ENCODE results near the gene ASPHD1. TPM values are rescaled to one million over a fixed set of nuclear protein-coding genes. Genes with fewer than 3 reads are reported as not detected.
"Not testable (repeated sequence)": the region's sequence is repeated elsewhere in the genome, so short reads cannot be mapped to it uniquely, and the experiment has no call there.

ASPHD1 gene
- total RNA-seq, 2 experiments from 2014 or later = 0.42 TPM; not detected in 1

DNA sequence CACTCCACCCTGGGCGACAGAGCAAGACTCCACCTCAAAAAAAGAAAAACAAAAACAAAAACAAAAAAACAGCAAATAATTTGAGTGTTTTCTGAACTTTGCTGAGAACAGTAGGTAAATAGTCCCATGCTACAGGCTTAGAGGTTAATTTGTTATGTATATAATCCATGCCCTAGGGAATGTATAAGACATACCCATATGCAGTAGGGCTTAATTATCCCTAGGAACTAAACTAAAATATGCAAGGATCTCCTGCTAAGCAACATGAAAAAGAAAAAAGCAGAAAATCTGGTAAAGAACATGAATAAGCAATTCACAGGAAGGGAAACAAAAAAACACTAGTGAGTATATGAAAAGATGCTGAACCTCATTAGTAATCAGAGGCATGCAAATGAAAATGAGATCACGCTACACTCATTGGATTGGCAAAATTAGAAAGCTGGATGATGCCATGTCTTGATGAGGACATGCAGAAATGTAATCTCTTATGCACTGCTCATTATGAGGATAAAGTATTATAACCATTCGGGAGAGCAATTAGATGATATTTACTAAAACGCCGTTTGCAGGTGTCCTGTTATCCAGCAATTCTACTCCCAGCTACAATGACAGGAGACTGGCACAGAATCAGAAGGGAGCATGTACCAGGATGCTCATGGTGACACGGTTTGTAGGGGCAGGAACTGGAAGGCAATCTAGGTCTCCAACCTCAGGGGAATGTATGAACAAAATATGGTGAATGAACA, 20.2 kb downstream of the ASPHD1 start:
- no peaks in the 10 kb centered on the region for H3K27me3 Mint-ChIP-seq
- POLR2A ChIA-PET = no interaction called here
- H3K27ac Mint-ChIP-seq = no peak overlapping the region

GRCh38 chr16:29921034-29921385, 20.7 kb downstream of the ASPHD1 start:
- H3K4me1 Mint-ChIP-seq = peaks cover 9% of the 10 kb centered on the region
- DNase-seq (no peak), ATAC-seq (ENCODE audit: low read depth) (no peak)
- POLR2A ChIA-PET = no interaction called here
- no peak overlapping the region for H3K27ac Mint-ChIP-seq
- H3K4me3 Mint-ChIP-seq = no peak overlapping the region
- no peaks in the 10 kb centered on the region for H3K27me3 Mint-ChIP-seq
- H3K36me3 Mint-ChIP-seq = peaks cover 11% of the 10 kb centered on the region
- H3K9me3 Mint-ChIP-seq = no peaks in the 10 kb centered on the region

More for the DNA sequence above, 20.2 kb downstream of the ASPHD1 start:
- ATAC-seq (ENCODE audit: low read depth) (no peak), DNase-seq (no peak)
- H3K4me1 Mint-ChIP-seq = peaks cover 9% of the 10 kb centered on the region
- H3K4me3 Mint-ChIP-seq = no peak overlapping the region
- H3K36me3 Mint-ChIP-seq = peaks cover 14% of the 10 kb centered on the region
- H3K9me3 Mint-ChIP-seq = no peaks in the 10 kb centered on the region

DNA sequence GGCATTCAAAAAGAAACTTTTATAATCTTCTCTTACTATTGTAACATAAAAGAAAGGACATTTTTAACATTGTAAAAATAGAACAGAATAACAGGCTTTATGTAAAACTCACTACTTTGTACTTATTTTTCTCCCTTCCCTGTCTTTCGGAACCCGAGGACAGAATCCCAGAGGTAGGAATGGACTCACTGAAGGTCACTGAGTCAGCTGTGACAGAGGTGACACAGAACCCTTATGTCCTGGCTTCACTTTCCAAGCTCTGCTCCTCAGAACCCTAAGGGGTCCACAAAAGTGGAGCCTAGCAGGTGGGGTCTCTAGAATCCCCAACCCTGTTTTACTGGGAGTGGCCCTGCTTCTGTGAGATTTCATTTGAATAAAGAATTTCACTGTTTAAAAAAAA, 22.0 kb downstream of the ASPHD1 start:
- no peak for ATAC-seq (ENCODE audit: low read depth)
- no peak for DNase-seq
- no peak overlapping the region for H3K27ac Mint-ChIP-seq
- H3K27me3 Mint-ChIP-seq = peaks cover 2% of the 10 kb centered on the region
- peaks cover 11% of the 10 kb centered on the region for H3K36me3 Mint-ChIP-seq
- H3K4me3 Mint-ChIP-seq = no peak overlapping the region
- H3K9me3 Mint-ChIP-seq = no peaks in the 10 kb centered on the region
- peaks cover 19% of the 10 kb centered on the region for H3K4me1 Mint-ChIP-seq
- POLR2A ChIA-PET = interaction anchor here (0.5 kb wide), 1 partner anchor 164 kb away, joined by 3 read pairs; no protein-coding TSS in a partner anchor

DNA sequence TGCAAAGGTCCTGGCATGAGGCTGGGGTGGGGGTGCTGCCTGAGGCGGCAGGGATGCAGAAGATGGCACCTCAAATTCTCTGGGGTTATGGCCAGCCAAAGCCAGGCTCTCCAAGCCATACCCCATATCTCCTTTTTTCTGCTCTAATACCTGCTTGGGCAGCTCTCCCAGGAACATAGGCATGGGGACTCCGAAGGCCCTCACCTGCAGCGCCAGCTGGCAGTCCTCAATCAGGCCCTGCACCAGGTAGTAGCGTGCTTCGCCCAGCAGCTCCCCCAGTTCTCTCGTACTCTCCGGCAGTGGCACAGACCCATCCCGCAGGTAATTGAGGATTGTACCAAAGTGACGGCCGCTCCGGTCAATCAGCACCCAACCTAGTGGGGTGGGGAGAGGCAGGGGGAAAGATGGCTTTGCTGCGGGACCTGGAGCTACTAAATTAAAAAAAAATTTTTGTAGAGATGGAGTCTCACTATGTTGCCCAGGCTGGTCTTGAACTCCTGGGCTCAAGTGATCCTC, 22.8 kb downstream of the ASPHD1 start:
- Mint-ChIP-seq H3K27me3 (peaks cover 3% of the 10 kb centered on the region), H3K27ac (no peak overlapping the region), H3K36me3 (peaks cover 8% of the 10 kb centered on the region), H3K4me3 (no peak overlapping the region), H3K9me3 (no peaks in the 10 kb centered on the region), H3K4me1 (peaks cover 22% of the 10 kb centered on the region)
- DNase-seq (peak; percentile 17), ATAC-seq (ENCODE audit: low read depth) (no peak)
- POLR2A ChIA-PET = interaction anchor here (0.5 kb wide), 1 partner anchor 164 kb away, joined by 3 read pairs; no protein-coding TSS in a partner anchor

DNA sequence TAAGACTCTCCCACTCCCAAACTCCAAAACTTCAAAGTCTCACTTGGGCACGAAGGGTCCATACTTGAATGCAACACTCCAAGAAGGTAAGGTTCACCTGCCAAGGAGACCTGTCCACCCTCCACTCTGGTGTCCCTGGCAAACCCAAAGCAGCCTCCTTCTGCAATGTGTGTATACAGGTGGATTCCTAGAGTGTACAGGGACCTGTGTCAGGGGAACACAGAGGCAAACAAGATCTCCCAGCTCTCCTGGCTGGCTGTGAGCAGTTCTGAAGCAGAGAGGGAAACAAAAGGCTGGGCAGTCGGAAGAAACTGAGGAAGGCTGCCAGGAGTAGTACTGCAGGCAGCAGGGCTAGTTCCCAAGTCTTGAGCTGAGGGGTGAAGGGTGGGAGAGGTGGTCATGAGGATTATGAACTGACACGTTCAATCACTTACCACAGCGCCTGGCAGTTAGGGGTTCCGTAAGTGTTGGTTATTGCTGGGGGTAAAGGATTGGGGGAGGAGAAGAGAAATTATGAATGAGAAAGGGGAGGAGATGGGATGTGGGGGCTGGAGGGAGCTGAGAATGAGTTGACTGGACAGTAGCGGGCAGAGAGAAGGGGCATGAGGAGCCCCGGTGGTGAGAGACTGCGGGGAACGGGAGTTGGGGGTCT, 24.9 kb downstream of the ASPHD1 start:
- POLR2A ChIA-PET = interaction anchor here (0.7 to 3.1 kb wide), 14 partner anchors 8 to 130 kb away, joined by 3 to 29 read pairs (median 8); partner anchors contain the start of genes ASPHD1, CDIPT, HIRIP3 and INO80E
- H3K27me3 Mint-ChIP-seq = peaks cover 3% of the 10 kb centered on the region
- H3K9me3 Mint-ChIP-seq = no peaks in the 10 kb centered on the region
- ATAC-seq (ENCODE audit: low read depth) = no peak
- peak overlapping the region; percentile 85 for H3K27ac Mint-ChIP-seq
- DNase-seq = peak; percentile 31
- H3K4me3 Mint-ChIP-seq = peak overlapping the region; percentile 94
- H3K4me1 Mint-ChIP-seq = peaks cover 22% of the 10 kb centered on the region
- H3K36me3 Mint-ChIP-seq = peaks cover 8% of the 10 kb centered on the region

- H3K4me3 Mint-ChIP-seq = peak within 1 kb of the TSS; percentile 94
- POLR2A ChIA-PET = interaction anchor here (0.5 to 3.1 kb wide), 22 partner anchors 9 to 234 kb away, joined by 3 to 29 read pairs (median 5); partner anchors contain the start of genes ASPHD1, CDIPT, DOC2A and HIRIP3
- H3K36me3 Mint-ChIP-seq = peaks cover 8% of the 10 kb centered on the region
- H3K9me3 Mint-ChIP-seq = no peaks in the 10 kb centered on the region
- H3K27me3 Mint-ChIP-seq = peaks cover 3% of the 10 kb centered on the region
- peak within 1 kb of the TSS; percentile 93 for H3K27ac Mint-ChIP-seq
- ATAC-seq (ENCODE audit: low read depth) (peak; percentile 92), DNase-seq (peak; percentile 99)
- H3K4me1 Mint-ChIP-seq = peaks cover 22% of the 10 kb centered on the region
Observed at GRCh38 chr16:29925781-29926710, 25.8 kb downstream of the ASPHD1 start, which contains the start of gene KCTD13. Gene KCTD13 (minus strand): TSS chr16:29926226. CDS start chr16:29926033, 193 bp downstream.

GRCh38 chr16:29926711-29927052, 26.4 kb downstream of the ASPHD1 start:
- ATAC-seq (ENCODE audit: low read depth) = no peak
- H3K4me1 Mint-ChIP-seq = peaks cover 22% of the 10 kb centered on the region
- H3K27ac Mint-ChIP-seq = peak overlapping the region; percentile 93
- H3K27me3 Mint-ChIP-seq = peaks cover 3% of the 10 kb centered on the region
- no peak for DNase-seq
- H3K4me3 Mint-ChIP-seq = peak overlapping the region; percentile 87
- H3K36me3 Mint-ChIP-seq = peaks cover 5% of the 10 kb centered on the region
- no peaks in the 10 kb centered on the region for H3K9me3 Mint-ChIP-seq
- POLR2A ChIA-PET = interaction anchor here (0.5 to 3.1 kb wide), 20 partner anchors 10 to 235 kb away, joined by 3 to 29 read pairs (median 5); partner anchors contain the start of genes ASPHD1, CDIPT, DOC2A and HIRIP3

GRCh38 chr16:29927070-29927905, 27.0 kb downstream of the ASPHD1 start:
- Mint-ChIP-seq H3K27me3 (peaks cover 3% of the 10 kb centered on the region), H3K4me1 (peaks cover 22% of the 10 kb centered on the region), H3K36me3 (peaks cover 5% of the 10 kb centered on the region), H3K4me3 (peak overlapping the region; percentile 87), H3K9me3 (no peaks in the 10 kb centered on the region), H3K27ac (peak overlapping the region; percentile 93)
- ATAC-seq (ENCODE audit: low read depth) (no peak), DNase-seq (peak; percentile 25)
- POLR2A ChIA-PET = interaction anchor here (0.5 to 3.1 kb wide), 16 partner anchors 10 to 235 kb away, joined by 3 to 29 read pairs (median 6); partner anchors contain the start of genes ASPHD1, CDIPT, MAZ and SEZ6L2

GRCh38 chr16:29931750-29932149, 31.5 kb downstream of the ASPHD1 start:
- H3K4me3 Mint-ChIP-seq; DNase-seq; H3K4me1 Mint-ChIP-seq; POLR2A ChIA-PET; H3K27ac Mint-ChIP-seq; ATAC-seq (ENCODE audit: low read depth); H3K36me3 Mint-ChIP-seq; H3K9me3 Mint-ChIP-seq: not testable (repeated sequence)
- peaks cover 30% of the 10 kb centered on the region for H3K27me3 Mint-ChIP-seq

GRCh38 chr16:29940656-29941055, 40.4 kb downstream of the ASPHD1 start:
- Mint-ChIP-seq H3K27me3 (peaks cover 21% of the 10 kb centered on the region), H3K4me1 (peaks cover 2% of the 10 kb centered on the region), H3K36me3 (no peaks in the 10 kb centered on the region), H3K9me3 (no peaks in the 10 kb centered on the region), H3K27ac (no peak overlapping the region), H3K4me3 (no peak overlapping the region)
- DNase-seq (no peak), ATAC-seq (ENCODE audit: low read depth) (no peak)
- POLR2A ChIA-PET = interaction anchor here (0.8 kb wide), 1 partner anchor 14 kb away, joined by 3 read pairs; the partner anchor contains the start of gene KCTD13

DNA sequence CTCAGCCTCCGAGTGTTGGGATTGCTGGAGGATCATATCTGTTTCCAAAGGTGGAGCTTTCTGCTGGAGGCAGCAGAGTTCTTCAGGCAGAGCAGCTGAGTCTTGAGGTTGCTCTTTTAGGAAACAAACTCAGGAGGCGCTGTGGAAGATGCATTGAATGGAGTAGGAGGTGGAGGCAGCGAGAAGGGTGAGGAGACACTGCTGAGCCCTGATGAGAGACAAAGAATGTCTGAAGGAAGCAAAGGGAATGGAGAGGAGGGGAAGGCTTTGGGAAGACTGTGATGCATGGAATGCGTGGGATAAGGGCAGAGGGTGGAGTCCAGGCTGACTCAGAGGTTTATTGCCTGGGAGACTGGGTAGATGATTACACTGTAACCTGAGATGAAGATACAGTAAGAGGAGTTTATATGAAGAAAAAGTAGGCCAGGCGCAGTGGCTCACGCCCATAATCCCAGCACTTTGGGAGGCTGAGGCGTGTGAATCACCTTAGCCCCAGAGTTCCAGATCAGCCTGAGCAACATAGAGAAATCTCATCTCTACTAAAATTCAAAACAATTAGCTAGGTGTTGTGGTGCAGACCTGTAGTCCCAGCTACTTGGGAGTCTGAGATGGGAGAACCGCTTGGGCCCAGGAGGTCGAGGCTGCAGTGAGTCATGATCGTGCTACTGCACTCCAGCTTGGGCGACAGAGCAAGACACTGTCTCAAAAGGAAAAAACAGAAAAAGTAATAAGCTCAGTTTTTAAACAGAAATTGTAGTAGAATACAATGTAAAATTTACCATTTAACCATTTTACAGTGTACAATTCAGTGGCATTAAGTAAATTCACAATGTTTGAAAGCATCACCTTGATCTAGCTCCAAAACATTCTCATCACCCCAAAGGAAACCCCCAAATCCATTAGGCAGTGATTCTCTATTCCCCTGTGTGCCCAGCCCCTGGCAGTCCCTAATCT, 43.8 kb downstream of the ASPHD1 start:
- Mint-ChIP-seq H3K9me3 (no peaks in the 10 kb centered on the region), H3K4me1 (peaks cover 2% of the 10 kb centered on the region), H3K27ac (no peak overlapping the region), H3K36me3 (no peaks in the 10 kb centered on the region), H3K4me3 (no peak overlapping the region), H3K27me3 (peaks cover 6% of the 10 kb centered on the region)
- ATAC-seq (ENCODE audit: low read depth) = no peak
- POLR2A ChIA-PET = interaction anchor here (1.7 kb wide), 1 partner anchor 18 kb away, joined by 3 read pairs; no protein-coding TSS in a partner anchor
- no peak for DNase-seq
